ENCODE results near the gene SMYD2.

GRCh38 chr1:214380986-214381695 lies 100.2 kb downstream of the SMYD2 start:
- no peak for TF ChIP-seq POLR2A (IDR thresholded peaks at IDR 0.05; ENCODE audit: low read length)
- TF ChIP-seq GATA1 (IDR thresholded peaks at IDR 0.05; ENCODE audit: low read depth, low read length), result no peak
